Caki2 (cell line): Measurements from ENCODE around the gene CNOT4. TPM values are rescaled to one million over a fixed set of nuclear protein-coding genes. Genes with fewer than 3 reads are reported as not detected.
"Not testable (repeated sequence)": the region's sequence is repeated elsewhere in the genome, so short reads cannot be mapped to it uniquely, and the experiment has no call there.

Experiments
- DNase-seq: peaks from one replicate; pipeline ENCODE4 v3.0.0-alpha.2; 2015; ENCODE audit warnings: low read depth
- in situ Hi-C: cut with HindIII; loops from 2 replicates; pipeline ENCODE4 v1.10.0; 2016; ENCODE audit warnings: low sequenced_read_pairs, low pct_unique_long_range_greater_than_20kb, mixed read lengths
- total RNA-seq: library from RNA; depleted of rRNA; stranded (reverse); fragments of >200 nt; shearing (Covaris generic); gene quantifications from 2 replicates; pipeline ENCODE4 v1.2.3, GENCODE V29; 2014; ENCODE audit warnings: low replicate concordance; rRNA removed

The CNOT4 gene
- total RNA-seq, 1 experiment from 2014 or later, result 2.9 TPM

GRCh38 chr7:135321556-135321955, 188.3 kb downstream of the CNOT4 start:
- no peak for DNase-seq

GRCh38 chr7:135320953-135321352, 188.9 kb downstream of the CNOT4 start:
- in situ Hi-C loops, result not testable (repeated sequence)

More at GRCh38 chr7:135321556-135321955, 188.3 kb downstream of the CNOT4 start:
- in situ Hi-C loops, result no loop called here

GRCh38 chr7:135320268-135320667, 189.6 kb downstream of the CNOT4 start:
- in situ Hi-C loops, result no loop called here
- DNase-seq, result peak; percentile 72

More at GRCh38 chr7:135320953-135321352, 188.9 kb downstream of the CNOT4 start:
- not testable (repeated sequence) for DNase-seq

GRCh38 chr7:135317676-135318325, 192.1 kb downstream of the CNOT4 start:
- in situ Hi-C loops, result no loop called here
- DNase-seq, result no peak

GRCh38 chr7:135316648-135317313, 193.1 kb downstream of the CNOT4 start:
- no peak for DNase-seq
- in situ Hi-C loops, result no loop called here

- no peak for DNase-seq
- in situ Hi-C loops, result no loop called here
Observed at GRCh38 chr7:135313971-135314370, 195.9 kb downstream of the CNOT4 start.

Other genes starting within 250 kb of the CNOT4 start
- 27.3 and 38.6 TPM in 2 replicates for gene NUP205, start 47.8 kb upstream of the CNOT4 start, total RNA-seq
- gene STMP1, start 152.4 kb upstream of the CNOT4 start, total RNA-seq, result 15.7 and 29.9 TPM in 2 replicates
- gene SLC13A4, start 218.1 kb upstream of the CNOT4 start, total RNA-seq, result not detected in 2 replicates
- gene FAM180A, start 238.7 kb upstream of the CNOT4 start, total RNA-seq, result 0.84 TPM in 1 of 2 replicates, not detected in the other